Astrocyte (in vitro differentiated cells and primary cell): Measurements from ENCODE around the gene CEP20.

Experiments used
- EZH2 ChIP-seq: IDR thresholded peaks from 2 replicates; pipeline ENCODE4 v1.6.1; 2012; ENCODE audit warnings: mild to moderate bottlenecking, low read length, inconsistent platforms; ENCODE audit not compliant: insufficient read depth
- TF ChIP-seq, protein P1 (sequence below): IDR thresholded peaks from 2 replicates; pipeline ENCODE4 v1.5.1; 2011; ENCODE audit warnings: low read depth, mild to moderate bottlenecking, inconsistent platforms, low read length, moderate library complexity; ENCODE audit not compliant: insufficient read depth

DNA sequence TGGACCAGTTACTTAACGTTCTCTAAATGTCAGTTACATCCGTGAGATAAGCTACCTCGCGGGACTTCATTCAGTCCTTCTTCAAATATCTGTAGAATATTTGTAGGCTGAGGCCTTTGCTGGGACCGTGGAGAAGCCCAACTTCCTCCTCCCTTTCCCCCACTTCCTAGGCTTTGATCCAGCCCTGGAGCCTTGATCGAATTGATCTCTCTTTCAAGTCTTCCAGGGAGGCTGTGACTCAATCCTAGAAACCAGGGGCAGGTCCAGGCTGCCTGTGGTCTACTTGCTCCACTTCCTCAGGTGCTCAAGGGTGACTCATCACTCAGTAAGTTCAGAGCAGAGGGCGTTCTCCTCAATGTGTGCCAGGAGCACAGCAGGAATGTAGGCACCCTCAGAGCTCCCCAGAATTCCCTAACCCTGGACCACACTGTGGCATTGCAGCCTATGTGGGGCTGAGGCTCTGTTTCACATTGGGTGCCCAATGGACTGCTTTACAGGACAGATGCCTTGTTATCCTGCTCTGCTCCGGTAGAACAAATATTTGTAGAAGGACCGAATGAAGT, 11.2 kb upstream of the CEP20 start:
- no peak for TF ChIP-seq EZH2
- TF ChIP-seq, protein P1, sequence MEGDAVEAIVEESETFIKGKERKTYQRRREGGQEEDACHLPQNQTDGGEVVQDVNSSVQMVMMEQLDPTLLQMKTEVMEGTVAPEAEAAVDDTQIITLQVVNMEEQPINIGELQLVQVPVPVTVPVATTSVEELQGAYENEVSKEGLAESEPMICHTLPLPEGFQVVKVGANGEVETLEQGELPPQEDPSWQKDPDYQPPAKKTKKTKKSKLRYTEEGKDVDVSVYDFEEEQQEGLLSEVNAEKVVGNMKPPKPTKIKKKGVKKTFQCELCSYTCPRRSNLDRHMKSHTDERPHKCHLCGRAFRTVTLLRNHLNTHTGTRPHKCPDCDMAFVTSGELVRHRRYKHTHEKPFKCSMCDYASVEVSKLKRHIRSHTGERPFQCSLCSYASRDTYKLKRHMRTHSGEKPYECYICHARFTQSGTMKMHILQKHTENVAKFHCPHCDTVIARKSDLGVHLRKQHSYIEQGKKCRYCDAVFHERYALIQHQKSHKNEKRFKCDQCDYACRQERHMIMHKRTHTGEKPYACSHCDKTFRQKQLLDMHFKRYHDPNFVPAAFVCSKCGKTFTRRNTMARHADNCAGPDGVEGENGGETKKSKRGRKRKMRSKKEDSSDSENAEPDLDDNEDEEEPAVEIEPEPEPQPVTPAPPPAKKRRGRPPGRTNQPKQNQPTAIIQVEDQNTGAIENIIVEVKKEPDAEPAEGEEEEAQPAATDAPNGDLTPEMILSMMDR: no peak
